GM21723 (cell line): ENCODE results near the gene PRKCQ.
"Not testable (repeated sequence)": the region's sequence is repeated elsewhere in the genome, so short reads cannot be mapped to it uniquely, and the experiment has no call there.

Experiments used
- ATAC-seq: cut with Tn5 transposase; IDR thresholded peaks from one replicate; pipeline ENCODE4 v1.9.1; 2021; ENCODE audit warnings: mild to moderate bottlenecking, moderate library complexity; ENCODE audit not compliant: unreplicated experiment

Gene PRKCQ

DNA sequence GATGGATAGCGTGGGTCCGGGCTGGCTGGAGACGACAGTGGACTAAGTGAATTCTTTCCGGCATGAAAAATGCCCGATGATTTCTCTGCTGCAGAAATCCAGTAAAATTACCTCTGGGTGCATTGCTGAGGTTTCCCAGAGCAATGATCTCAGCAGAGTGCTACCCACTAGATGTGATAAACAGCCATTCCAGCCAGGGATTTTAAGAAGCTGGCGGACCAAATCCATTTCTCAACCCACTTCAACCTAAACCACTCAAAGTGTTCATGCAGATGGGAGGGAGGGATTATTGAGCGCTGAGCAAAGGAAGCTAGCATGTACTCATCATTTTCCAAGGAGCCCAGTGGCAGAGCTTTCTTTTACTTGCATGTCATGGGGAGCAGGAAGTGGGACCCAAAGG, 116.7 kb downstream of the PRKCQ start:
- ATAC-seq, result no peak

DNA sequence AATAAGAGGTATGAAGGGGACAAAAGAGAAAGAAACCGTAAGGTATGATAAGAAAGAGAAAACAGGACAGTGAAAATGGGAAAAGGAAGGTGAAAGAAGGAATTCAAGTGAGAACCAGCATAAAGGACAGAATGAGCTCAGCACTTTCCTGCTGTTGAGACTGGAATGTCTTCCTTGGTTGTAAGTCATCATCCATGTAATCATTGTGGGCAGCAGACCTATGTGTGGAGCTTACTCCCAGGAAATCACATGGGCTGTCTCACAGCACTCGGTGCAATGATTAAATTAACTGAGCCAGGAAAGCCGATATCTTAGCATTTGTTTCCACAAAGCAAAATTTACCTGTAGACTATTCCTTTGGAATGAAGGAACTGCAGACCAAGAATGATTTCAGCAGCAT, 118.1 kb downstream of the PRKCQ start:
- ATAC-seq, result no peak

DNA sequence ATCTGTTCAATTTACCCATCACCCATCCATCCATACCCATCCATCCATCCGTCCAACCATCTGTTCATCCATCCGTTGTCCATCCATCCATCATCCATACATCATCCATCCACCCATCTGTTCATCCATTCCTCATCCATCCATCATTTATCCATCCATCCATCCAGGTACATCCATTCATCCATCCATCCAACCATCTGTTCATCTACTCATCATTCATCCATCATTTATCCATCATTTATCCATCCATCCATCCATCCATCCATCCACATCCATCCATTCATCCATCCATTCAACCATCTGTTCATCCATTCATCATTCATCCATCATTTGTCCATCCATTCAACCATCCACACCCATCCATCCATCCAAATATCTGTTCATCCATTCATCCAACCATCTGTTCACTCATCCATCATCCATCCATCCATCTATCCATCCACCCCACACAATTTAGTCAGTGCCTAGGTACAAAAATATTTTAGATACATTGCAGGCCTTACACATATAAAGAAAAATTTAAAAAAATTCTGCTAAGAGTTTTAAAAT, 119.1 kb downstream of the PRKCQ start:
- no peak for ATAC-seq

DNA sequence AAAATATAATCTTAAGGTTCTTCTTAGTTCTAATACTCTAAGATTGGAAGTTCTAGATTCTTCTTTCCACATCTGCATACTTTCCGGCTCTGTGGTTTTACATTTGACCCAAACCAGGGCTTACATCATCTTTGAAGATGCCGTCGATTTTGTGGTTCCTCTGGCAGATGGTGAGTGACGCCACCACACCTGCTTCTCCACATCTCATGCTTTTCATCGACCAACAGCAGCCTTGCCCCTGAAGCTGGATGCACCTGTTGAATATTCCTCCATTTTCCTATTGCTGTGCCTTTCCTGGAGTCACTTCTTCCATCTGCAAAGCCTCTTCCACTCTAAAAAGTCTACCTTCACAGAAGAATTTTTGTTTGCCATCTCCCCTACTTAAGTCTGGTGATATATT, 121.3 kb downstream of the PRKCQ start:
- ATAC-seq, result no peak

DNA sequence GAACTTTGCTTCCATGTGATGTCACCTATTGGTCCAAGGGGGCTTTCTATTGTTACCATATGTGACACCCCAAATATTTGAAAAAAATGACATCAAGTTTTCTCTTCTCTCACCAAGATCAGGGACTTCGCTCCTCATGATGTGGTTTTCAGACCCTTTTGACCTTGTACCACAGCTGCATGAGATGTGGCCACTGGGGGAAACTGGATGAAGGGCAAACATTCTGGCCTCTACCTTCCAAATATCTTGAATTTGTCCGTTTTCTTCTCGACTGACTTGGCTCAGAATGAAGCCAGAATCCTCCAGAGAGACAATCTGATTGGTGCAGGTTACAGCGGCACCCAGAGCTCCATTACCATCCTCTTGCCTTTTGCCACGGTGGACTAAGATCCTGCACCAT, 122.7 kb downstream of the PRKCQ start:
- no peak for ATAC-seq

DNA sequence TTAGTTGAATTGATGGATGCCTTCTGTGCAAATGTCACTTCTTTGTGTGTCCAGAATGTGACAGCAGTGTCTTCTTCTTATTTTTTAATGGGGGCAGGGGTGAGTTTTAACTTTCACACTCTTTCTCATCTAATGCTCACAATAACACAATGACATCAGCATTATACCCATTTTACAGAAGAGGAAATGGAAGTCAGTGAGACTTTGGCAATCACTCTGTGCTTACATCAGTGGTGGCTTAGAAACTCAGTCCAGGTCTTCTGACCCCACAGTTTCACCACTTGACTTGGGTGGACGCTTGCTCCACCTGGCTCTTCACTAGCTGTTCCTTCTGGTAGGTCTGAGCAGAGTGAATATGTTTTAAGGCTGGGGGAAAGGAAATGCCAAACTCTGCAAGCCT, 124.0 kb downstream of the PRKCQ start:
- no peak for ATAC-seq

DNA sequence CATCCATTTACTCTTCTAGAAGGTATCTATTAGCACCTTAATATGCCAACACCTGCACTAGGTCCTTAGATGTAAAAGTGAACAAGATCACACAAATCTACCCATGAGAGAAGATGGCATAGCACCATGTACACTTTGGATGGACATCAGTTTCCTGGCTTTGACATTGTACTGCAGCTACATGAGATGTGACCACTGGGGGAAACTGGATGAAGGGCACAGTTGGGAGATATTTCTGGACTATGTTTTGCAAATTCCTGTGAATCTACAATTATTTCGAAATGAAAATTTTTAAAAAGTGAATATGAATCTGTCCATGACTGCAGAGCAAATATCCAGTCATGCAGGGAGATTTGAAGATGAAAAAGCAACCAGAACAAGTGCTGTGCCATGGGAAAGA, 124.5 kb downstream of the PRKCQ start:
- ATAC-seq, result no peak

DNA sequence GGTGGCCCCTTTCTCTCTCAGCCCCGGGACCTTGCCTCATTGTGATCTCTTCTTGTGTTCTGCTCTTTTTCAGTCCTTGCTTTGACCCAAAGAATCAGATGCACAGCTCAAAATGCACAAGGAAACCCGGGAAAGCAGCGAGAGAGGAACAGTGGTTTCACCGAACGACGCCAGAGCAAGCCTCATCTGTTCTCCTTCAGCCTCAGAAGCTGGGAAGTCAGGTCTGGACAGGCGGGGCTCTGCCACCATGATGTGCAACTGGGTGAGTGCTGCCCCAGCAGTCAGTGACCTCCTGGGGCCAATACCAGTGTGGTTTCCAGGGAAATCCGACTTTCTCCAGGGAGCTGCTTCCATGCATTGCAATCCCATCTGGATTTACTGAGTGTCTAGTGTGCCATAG, 133.4 kb downstream of the PRKCQ start:
- no peak for ATAC-seq

DNA sequence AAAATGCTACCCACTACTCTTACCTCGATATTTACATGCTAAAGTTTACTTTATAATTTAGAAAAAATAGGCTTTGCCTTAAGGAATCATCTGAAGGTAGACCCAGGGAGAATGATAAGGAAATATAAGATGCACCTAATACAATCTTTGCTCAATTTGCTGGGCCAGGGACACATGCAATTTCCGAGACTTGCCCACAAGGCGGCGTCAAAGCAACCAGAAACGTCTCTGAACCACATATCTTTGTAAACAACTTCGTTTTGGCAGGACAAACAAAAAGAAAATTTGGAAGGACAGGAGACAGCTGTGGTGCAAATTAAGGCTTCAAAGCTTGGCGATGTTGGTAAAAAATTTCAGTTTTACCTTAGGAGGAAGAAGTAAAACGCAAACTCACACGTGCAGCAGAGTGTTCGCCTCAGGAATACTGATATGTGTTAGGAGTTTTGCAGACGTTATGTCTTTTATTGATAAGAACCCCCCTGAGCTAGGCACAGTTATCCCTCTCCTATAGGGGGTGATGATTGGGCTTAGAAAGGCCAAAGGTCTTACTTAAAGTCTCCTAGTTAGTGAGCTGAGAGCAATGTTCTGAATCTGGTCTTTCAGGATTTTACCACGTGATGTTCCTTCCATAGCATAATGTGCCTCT, 134.3 kb downstream of the PRKCQ start:
- no peak for ATAC-seq

DNA sequence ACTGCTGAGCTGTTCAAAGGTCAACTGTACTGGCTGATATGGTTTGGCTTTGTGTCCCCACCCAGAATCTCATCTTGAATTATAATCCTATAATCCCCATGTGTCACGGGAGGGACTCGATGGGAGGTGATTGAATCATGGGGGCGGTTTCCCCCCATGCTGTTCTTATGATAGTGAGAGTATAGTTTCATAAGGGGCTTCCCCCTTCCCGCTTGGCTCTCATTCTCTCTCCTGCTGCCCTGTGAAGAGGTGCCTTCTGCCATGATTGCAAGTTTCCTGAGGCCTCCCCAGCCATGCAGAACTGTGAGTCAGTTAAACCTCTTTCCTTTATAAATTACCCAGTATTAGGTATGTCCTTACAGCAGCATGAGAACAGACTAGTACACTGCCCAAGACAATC, 140.2 kb downstream of the PRKCQ start:
- ATAC-seq, result not testable (repeated sequence)

DNA sequence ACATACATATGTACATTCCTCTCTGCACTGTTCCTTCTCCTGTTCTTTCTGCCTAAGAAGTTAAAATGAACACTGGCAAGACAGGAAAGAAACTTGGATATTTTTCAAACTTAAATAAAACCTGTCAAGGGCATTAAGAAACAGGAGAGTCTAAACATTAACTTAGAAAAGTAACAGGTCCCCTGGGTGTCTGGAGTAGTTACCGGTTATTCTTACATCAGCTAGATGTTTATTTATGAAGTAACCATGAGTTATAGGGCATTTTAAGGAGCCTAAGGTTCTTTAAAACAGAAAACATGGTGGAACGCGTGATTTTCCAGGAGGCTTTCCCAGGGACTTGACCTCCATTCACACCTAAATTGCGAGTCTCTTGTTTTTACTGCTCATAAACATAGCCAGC, 148.2 kb downstream of the PRKCQ start:
- no peak for ATAC-seq

DNA sequence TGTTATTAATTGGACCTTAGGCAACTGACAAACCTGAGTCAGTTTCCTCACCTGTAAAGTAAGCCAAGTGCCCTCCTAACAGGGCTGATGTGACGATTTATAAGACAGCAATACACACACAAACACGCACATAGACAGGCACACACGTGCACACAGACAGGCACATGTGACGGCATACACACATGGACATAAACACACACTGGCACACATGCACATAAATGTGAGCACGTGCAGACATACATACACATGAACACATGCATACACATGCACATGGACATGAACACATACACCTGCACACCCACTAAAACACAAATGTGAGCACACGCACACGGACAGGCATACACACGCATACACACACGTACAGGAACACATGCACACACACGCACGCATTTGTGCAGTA, 148.9 kb downstream of the PRKCQ start:
- no peak for ATAC-seq

DNA sequence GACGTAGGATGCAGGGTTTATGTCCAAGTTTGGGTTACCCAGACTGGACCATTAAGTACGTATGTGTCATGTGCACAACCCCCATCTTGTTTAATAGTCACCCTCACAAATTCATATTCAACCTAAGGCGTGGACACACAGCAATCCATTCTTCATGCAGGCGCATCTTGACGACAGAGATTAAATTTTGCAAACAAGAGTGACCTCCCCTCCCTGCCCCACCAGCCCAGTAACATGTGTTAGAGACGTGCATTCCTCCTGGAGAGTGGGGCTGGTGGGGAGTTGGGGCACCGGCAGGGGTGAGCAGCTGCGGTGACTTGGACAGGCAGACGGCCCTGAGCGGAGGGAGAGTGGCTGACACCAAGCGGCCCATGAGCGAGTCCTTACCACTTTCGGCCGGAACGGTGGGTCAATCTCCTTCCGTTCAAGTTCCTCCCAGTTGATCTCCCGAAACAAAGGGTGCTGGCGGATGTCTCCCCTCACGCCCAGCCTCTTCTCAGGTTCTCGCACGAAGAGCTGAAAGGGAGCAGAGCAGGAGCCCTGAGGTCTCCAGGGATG, 149.6 kb downstream of the PRKCQ start:
- ATAC-seq, result no peak

DNA sequence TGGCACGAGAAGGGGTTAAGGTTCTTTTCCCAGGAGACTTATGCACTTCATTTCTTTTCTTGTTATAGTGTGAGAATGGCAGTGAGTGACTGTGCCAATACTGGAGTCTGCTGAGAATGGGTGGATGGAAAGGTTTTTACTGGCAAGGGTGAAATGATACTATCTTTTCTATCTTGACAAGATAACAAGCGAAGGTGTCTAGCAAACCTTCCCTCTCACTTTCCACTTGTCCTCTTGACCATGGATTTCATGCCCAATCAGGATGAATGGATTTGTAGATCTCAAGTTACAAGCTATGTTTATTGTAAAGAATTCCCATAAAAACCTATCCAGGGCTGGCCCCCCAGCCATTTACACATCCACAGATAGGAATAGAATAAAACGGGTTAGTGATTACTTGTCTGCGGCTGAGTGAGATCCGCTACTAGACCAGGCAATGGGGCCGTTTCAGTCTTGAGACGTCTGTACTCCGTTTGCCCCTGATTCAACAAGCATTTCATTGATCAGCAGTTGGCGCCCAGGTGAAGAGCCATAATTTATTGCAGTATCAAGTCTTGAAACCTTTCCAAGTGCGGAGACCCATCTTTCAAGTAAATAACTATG, 152.6 kb downstream of the PRKCQ start:
- no peak for ATAC-seq

DNA sequence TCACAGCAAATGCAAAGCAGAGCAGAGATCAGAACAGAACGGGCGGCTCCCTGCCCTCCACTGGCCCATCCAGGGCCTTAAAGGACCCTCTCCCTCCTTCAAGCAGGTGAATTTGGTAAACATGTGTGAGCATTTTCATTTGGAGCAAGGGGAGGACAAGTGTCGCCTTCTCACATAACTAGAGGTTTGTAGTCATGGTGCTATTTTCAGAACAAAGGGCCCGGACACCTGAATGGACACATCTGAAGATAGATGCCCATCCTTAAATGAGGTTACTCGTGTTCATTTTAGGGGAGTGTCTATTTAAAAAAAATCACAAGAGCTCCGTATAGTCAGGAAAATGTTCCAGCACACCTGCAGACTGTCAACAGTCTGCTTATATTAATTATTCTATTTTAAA, 153.8 kb downstream of the PRKCQ start:
- ATAC-seq, result no peak

DNA sequence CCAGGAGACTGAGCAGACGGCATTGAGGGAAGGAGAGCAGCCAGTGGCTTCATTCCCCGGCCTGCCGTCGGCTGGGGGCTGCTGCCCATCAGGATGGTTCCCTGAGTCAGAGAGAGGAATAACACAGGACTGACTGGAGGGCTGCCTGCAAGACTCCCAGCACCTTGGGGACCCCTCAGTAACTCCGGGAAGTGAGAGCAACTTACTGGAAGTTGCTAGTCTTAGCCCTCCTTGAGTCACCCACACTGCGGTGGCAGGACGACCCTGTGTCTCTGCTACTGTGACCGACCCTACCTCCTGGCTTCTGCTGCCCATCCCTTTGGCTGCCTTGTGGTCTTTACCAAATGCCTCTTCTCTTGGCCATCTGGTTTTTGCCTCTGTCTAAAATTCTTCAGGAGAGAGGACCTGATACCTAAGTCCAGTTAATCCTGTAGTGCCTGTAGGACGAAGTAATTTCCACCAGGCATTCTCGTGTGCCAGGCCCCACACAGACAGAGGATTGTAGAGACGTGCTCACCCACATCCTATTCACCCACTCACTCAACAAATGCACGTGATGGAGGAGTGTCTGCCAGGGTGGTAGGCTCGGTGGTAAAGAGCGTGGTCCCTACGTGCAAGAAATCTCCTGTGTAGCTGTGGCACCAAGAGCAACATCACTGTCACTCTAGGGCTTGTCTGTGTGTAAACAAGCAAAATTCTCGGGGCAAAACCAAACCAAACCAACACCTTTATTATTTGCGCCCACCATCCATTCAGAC, 156.5 kb downstream of the PRKCQ start:
- ATAC-seq, result no peak

DNA sequence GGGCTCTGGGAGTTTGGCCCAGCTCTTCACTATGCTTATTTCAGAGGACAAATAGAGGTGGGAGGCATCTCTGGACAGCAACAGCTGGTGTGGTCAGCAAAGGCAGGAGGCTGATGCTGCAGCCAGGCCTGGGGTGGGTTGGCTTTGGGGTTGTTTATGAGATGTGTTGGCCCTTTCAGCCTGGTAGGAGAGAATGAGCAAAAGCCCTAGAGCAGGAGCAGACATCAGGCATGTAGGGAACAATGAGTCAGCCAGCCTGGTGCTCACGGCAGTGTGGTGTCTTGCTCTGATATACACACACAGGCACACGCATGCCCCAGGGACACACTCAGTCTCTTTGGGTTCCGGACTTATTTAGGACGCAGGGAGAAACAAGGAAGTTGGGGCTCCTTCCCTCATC, 157.1 kb downstream of the PRKCQ start:
- no peak for ATAC-seq

DNA sequence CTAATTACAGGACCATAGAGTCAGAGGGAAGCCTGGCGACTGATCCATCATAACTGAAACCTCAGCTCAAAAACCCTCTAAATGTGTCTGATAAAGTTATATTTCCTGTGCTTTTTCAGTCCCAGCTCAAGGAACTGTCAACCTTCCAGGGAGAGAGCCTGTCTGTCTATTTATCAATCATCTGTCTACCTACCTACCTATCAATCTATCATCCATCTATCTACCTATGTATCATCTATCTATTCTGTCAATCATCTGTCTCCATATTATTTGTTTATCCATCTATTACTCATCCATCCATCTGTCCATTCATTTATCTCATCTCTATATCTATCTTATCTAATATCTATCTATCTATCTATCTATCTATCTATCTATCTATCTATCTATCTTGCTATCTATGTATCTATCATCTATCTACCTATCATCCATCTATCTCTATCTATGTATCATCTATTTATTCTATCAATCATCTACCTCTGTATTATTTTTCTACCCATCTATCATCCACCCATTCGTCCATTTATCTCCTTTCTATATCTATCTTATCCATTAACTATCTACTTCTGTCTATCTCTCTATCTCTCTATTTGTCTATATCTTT, 161.4 kb downstream of the PRKCQ start:
- no peak for ATAC-seq

DNA sequence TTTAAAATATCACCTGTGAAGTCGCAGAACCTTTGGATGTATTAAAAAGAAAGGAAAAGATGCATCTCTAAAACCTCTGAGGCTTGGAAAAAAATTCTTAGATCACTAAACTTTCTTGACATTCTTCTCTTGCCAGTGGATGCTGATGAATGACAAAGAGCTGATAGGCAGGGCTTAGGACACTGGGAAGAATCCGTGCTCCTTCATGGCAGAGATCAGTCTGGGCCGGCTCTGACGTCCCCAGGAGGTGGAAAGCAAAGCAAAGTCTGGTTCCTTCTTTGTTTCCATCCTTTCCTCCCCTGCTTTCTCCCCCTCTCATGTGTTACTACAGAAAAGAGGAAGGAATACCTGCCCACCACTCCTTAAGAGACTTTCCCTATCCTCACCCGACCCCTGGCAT, 161.9 kb downstream of the PRKCQ start:
- no peak for ATAC-seq

DNA sequence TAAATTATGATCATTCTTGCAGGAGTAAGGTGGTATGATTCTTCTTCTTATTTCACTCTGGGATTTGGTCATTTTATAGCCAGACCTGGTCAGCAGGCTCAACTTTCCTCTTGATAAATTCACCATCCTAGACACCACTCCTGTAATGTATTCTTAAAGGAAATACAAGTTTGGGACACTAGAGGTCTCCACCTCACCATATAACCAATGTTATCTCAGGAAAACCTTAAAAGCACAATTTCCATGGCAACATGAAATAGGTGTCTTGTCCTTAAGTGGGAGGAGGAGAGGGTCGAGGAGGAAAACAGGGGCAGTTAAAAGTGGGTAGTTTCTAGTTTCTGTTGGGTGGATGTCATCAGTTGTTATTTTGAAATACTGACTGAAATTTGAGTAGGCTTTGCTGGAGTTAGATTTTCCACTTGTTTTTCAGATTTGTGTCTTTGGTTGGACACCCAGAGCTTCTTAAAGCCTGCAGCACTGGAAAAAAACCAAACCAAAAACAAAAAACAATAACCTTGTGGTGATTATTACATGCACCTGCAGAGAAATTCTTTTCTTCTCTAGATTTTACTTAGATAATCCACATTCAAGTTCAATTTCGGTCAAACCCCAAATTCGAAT, 163.1 kb downstream of the PRKCQ start:
- no peak for ATAC-seq

DNA sequence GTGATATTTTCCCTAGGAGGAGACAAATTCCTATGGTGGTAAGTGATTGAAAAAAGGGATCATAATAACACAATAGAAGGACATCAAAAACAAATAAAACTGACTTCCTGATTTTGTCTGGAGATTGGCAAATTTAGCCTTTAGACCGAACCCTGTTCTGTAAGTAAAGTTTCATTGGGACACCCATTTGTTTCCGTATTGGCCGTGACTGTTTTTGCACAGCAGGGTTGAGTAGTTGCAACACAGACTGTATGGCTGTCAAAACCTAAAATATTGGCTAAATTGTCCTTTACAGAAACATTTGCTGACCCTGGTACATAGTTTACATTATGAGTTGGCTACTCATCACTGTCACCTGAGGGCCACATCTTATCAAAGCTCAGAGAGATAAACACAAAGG, 168.6 kb downstream of the PRKCQ start:
- no peak for ATAC-seq
